ENCODE data around the gene THOC5.

The THOC5 gene

DNA sequence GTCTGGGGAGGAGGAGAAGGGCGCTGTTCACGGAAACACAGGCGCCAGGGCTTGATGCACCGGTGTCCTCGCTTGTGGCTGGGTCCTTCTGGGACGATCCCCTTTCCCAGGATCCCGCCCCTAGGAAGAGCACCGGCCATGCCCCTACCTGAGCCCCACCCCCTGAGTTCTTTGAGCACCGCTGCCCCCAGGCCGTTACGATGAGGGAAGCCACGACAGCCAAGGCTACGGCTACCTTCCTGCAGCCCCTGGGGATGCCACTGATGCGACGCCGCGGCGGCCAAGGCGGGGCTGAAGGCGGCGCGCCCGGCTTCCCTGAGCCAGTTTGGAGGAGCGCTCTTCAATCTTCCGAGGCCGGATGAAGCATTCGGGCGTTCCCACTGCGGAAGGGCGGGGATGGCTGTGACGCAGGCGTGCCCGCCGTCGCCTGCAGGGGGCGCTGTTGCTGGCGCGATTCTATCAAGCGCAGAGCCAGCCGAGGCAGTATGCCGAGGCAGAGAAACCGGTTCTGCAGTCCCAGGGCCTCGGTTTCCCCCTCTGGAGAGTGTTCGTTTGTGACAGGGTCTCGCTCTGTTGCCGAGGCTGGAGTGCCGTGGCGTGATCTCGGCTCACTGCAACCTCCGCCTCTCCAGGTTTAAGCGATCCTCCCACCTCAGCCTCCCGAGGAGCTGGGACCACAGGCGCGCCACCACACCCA lies 83.2 kb downstream of the THOC5 start:
- peak; percentile 63 for DNase-seq

DNA sequence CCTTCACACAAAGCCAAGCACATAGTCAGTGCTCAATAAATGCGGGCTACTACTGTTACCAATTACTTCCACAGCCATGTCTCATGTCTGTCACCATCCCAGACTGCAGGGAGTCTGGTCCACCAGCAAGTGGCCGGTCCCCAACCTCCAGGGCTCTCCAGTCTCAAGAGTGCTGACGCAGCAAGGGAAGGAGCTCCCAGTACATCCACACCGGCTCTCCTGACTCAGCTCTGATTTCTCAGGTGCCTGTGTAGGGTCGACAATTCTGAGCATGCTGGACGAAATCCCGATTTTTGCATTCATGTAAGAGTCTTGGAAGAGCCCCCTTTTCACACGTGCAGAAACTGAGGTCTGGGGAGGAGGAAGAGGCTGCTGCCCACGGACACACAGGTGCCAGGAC lies 83.8 kb downstream of the THOC5 start:
- no peak for DNase-seq

DNA sequence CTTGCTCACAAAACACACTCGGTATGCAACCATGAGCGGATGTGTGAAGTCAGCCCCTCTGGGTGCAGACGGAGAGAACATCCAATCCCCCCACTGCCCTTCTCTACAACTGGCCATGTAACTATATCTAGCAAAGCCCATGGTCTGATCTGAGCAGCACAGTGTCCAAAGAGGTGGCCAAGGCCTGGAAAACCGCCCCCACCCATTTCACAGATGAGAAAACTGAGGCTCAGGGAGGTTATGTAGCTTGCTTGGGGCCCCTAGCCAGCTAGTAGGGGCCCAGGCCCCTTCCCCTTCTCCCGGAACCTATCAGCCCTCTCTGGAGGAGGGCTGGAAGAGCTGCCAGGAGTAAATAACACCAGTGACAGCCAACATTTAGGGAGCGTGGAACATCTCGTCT lies 89.0 kb downstream of the THOC5 start:
- DNase-seq, result no peak

DNA sequence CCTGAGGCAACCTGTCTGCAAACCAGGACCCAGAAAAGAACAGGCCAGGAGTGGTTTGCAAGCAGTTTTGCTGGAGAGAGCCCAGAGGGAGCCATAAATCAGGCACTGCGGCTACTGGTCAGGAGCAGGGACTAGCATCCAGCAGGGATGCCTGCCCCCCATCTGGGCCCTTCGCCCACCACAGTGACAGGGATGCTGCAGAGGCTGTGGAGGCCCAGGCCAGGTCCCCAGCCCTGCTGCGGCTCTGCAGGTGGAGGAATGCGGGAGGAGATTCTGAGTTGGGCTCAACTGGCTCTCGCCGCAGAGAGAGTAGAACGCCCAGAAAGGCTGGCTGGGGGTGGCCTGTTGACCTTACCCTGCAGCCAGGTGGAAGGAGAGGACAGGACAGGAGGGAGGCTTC lies 89.9 kb downstream of the THOC5 start:
- no peak for DNase-seq

DNA sequence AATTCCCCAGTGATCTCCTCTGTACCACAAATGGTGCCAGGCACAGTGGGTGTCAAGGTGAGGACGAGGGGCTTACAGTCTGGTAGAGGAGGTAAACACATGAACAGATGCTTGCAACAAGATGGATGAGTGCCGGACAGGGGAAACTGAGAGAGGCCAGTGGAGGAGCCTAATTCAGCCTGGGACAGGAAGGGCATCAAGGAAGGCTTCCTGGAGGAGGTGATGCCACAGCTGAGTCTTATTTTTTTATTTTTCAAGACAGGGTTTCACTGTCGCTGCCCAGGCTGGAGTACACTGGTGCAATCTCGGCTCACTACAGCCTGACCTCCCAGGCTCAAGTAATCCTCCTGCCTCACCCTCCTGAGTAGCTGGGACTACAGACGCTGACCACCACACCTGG lies 92.3 kb downstream of the THOC5 start:
- DNase-seq, result no peak

DNA sequence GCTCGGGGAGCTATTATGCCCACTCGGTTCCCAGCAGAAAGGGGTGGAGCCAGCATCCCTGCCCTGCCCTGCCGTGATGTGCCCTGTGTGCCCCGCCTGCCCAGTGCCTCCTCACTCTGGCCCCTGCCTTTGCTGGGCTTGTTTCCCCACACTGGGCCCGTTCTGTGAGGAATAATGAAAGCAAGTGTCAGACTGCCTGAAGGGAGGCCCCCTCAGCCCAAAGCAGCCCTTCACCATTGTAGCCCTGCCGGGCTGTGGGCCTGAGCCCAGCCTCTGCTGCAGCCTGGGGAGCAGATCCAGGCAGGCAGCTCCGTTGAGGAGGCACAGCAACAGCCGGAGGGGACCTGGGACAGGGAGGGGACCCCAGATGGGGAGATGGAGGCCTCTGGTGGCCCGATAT lies 93.8 kb downstream of the THOC5 start:
- DNase-seq, result no peak

DNA sequence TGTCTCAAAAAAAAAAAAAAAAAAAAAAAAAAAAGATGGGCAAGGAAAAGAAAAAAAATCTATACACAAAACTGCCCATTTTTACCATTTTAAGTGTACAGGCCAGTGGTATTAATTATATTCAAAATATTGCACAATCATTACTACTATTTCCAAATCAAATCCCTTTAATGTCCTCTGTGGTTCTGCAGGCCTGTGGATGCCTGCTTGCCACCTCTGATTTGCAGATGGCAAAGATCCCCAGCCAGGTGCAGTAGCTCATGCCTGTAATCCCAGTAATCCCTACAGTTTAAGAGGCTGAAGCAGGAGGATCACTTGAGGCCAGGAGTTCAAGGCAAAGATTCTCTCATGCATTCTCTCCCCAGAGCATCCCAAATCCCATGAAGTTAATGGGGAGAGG lies 95.0 kb downstream of the THOC5 start:
- no peak for DNase-seq

DNA sequence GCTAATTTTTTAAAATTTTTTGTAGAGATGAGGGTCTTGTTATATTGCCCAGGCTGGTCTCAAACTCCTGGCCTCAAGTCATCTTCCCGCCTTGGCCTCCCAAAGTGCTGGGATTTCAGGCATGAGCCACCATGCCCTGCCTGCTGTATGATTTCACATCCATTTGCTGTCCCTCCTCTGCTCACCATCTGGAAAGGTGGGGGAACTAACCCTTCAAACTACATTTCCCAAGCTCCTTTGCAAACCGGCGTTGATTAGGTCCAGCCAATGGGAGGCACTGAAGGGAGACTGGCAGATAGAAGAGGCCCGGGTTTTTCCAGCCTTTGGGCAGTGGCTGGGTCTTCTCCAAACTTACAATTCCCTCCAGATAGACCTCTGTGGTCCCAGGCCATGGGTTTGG lies 95.8 kb downstream of the THOC5 start:
- DNase-seq, result peak; percentile 28

DNA sequence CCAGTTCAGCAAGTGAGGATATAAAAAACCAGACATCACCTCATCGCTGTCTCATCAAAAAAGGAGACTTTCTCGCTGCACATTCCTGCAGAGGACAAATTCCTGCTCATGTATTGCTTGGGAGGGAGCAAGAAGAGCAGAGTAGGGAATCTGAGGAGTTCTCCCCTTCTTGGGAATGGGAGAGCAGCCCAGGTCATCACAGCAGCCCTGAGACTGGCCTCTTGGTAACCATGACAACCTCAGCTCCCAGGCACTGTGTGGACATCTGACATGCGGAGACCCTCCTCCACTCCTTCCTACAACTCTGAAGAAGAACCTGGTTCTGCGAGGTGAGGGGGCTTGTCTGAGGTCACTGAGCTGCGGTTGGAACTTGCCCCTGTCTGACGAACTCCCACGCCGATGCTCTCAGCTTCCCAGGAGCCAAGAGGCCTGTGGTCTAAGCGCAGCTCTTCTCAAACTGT lies 97.3 kb downstream of the THOC5 start:
- no peak for DNase-seq
